Breast epithelium (tissue), 4 donors: ENCODE data around the gene HDAC10. TPM values are rescaled to one million over a fixed set of nuclear protein-coding genes. Genes with fewer than 3 reads are reported as not detected.
A peak's percentile ranks its signal among the peaks of the same experiment; 100 is the strongest.

Source experiments
- DNase-seq, 2 donors: peaks; one replicate each; pipeline ENCODE4 v3.0.0-alpha.2; 2019; ENCODE audit warnings: low spot score in 2 of 2
- H3K27ac ChIP-seq, 2 donors: fragments of 200-600 bp; sonication (generic) in 1 of 2; one replicate each; pipeline ENCODE4 v1.5.1; 2016 to 2019; ENCODE audit warnings: mild to moderate bottlenecking in 1 of 2
- H3K27me3 ChIP-seq, 2 donors: fragments of 200-600 bp; sonication (generic) in 1 of 2; one replicate each; pipeline versions ENCODE4 v1.5.1 to v1.6.0; 2017 to 2019; ENCODE audit warnings: control low read depth in 1 of 2, mild to moderate bottlenecking in 1 of 2
- H3K36me3 ChIP-seq: fragments of 200-600 bp; one replicate; pipeline ENCODE4 v1.5.1; 2019
- H3K4me1 ChIP-seq, 2 donors: fragments of 200-600 bp; sonication (generic); one replicate each; pipeline ENCODE4 v1.5.1; 2016 to 2019; ENCODE audit warnings: control low read depth in 1 of 2
- H3K4me3 ChIP-seq, 3 donors: fragments of 200-600 bp; sonication (generic); 1 replicate in 2 of 3; 2 replicates in 1 of 3; pipeline ENCODE4 v1.5.1; 2016 to 2019; ENCODE audit warnings: mild to moderate bottlenecking in 3 of 3, moderate library complexity in 2 of 3
- H3K9me3 ChIP-seq, 2 donors: fragments of 200-600 bp; sonication (generic) in 1 of 2; one replicate each; pipeline ENCODE4 v1.5.1; 2016 to 2019; ENCODE audit warnings: control low read depth in 1 of 2
- POLR2A ChIP-seq: fragments of 450-650 bp; IDR thresholded peaks from one replicate; pipeline ENCODE4 v1.6.1; 2016; ENCODE audit warnings: antibody characterized with exemption, mild to moderate bottlenecking, moderate library complexity
- POLR2AphosphoS5 ChIP-seq, 3 donors: sonication (generic); formaldehyde crosslinking; IDR thresholded peaks; one replicate each; pipeline ENCODE4 v1.6.1; 2017; ENCODE audit warnings: antibody characterized with exemption in 3 of 3
- intact Hi-C: fragments of 100-400 bp; cut with DNase I; formaldehyde crosslinking; loops from one replicate; pipeline ENCODE4 v1.15.1; 2023; ENCODE audit warnings: low total_unique reads
- total RNA-seq, 3 donors: library from RNA; depleted of rRNA; stranded (reverse); fragments of >200 nt; gene quantifications; one replicate each; pipeline ENCODE4 v1.1.0, GENCODE V29; 2016
- TF ChIP-seq, protein P1 (sequence below), 3 donors: fragments of 450-650 bp; IDR thresholded peaks; one replicate each; pipeline ENCODE4 v1.5.1; 2016 to 2017; ENCODE audit warnings: antibody characterized with exemption in 3 of 3, mild to moderate bottlenecking in 3 of 3, moderate library complexity in 3 of 3

The HDAC10 gene
- total RNA-seq, 3 donors from 2014 or later: 22.9 to 35.7 (median 29.4) TPM

DNA sequence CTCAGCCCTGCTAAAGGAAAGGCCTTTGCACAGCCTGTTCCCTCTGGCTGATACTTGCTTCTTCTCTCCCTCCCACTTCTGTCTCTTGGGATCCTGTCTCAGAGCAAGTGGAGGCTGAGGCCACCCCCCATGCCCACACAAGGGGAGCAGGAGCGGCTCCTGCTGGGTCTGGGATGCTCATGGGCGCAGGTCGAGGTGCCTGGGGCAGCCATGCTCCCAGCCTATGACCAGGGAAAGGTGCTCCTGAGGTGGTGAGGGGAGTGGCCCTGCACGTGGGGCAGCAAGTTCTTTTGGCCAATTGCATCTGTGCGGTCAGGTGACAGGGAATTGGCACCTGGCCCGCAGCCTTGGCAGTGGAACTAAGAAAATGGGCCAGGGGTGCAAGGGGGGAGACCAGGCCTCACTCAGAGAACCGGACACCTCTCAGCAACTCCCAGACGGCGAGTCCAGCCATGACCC, 17.6 kb upstream of the HDAC10 start:
- Histone ChIP-seq H3K36me3 (no peaks in the 10 kb centered on the region), H3K27ac (peak overlapping the region in 1 of 2 donors; percentile 78), H3K9me3 (no peaks in the 10 kb centered on the region), H3K27me3 (no peaks in the 10 kb centered on the region), H3K4me1 (peaks cover 12 to 34% of the 10 kb centered on the region in 2 donors), H3K4me3 (peak overlapping the region in 1 of 3 donors; percentile 76)
- intact Hi-C loops: no loop called here
- no peak for TF ChIP-seq POLR2AphosphoS5 (IDR thresholded peaks at IDR 0.05)
- TF ChIP-seq POLR2A: no peak
- TF ChIP-seq, protein P1, sequence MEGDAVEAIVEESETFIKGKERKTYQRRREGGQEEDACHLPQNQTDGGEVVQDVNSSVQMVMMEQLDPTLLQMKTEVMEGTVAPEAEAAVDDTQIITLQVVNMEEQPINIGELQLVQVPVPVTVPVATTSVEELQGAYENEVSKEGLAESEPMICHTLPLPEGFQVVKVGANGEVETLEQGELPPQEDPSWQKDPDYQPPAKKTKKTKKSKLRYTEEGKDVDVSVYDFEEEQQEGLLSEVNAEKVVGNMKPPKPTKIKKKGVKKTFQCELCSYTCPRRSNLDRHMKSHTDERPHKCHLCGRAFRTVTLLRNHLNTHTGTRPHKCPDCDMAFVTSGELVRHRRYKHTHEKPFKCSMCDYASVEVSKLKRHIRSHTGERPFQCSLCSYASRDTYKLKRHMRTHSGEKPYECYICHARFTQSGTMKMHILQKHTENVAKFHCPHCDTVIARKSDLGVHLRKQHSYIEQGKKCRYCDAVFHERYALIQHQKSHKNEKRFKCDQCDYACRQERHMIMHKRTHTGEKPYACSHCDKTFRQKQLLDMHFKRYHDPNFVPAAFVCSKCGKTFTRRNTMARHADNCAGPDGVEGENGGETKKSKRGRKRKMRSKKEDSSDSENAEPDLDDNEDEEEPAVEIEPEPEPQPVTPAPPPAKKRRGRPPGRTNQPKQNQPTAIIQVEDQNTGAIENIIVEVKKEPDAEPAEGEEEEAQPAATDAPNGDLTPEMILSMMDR (IDR thresholded peaks at IDR 0.05): no peak
- DNase-seq: no peak

DNA sequence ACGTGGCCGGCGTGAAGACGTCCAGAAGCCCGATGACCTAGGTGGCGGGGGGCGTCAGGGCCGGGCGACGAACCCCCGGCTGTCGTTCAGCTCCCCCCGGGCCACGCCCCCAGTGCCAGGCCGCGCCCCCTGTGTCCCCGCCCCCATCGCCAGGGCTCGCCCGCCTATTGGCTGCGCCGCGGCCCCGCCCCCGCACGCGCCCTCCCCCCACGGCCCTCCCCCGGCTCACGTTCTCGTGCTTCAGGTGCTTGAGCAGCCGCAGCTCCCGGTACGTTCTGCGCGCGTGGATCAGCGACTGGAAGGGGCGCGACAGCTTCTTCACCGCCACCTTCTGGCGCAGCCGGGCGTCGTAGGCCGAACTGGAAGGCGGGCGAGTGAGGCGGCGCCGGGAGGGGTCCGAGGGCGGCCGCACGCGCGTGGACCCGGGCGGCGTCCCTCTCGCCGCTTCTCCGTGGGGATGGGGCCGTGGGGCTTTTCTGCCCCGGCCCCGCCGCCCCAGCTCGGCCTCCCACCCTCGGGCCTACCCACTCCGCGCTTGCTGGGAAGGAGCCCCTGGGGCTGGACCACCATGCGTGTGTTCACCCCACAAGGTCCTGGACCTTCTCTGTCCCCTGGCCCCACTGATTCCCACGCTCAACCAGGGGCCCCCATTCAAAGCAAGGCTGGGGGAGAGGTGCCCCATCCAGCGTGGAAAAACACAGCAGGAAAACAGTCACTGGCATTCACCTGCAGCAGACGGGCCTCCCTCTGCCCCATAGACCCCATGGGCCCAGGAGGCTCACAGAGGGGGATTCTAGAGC, 16.7 kb upstream of the HDAC10 start:
- intact Hi-C loops: no loop called here
- TF ChIP-seq POLR2A (no peak), POLR2AphosphoS5 (IDR thresholded peaks at IDR 0.05) (no peak)
- TF ChIP-seq, protein P1 (IDR thresholded peaks at IDR 0.05): no peak
- Histone ChIP-seq H3K36me3 (no peaks in the 10 kb centered on the region), H3K4me1 (peaks cover 12 to 34% of the 10 kb centered on the region in 2 donors), H3K9me3 (no peaks in the 10 kb centered on the region), H3K4me3 (peak overlapping the region; percentile 11 to 64 (median 39)), H3K27ac (peak overlapping the region in 1 of 2 donors; percentile 48), H3K27me3 (peaks cover 0 to 3% of the 10 kb centered on the region in 2 donors)
- DNase-seq: peak; percentile 64 to 75

DNA sequence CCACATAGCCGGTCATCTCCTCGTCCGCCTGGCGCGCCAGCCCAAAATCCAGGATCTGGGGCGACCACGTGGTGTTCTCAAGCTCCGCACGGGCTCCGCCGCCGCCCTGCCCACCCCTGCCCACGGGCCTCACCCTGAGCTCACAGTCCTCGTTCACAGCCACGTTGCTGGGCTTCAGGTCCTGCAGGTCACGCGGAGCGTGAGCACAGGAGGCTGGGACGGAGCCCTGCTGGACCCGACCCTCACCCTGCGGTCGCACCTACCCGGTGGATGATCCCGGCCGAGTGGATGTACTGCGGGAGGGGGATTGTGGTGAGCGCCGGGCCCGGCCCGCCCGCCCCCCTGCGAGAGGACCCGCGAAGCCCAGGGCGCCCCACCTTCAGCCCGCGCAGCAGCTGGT, 15.9 kb upstream of the HDAC10 start:
- DNase-seq: no peak
- H3K4me1 ChIP-seq: peaks cover 12 to 32% of the 10 kb centered on the region in 2 donors
- peak overlapping the region in 2 of 3 donors; percentile 39 to 64 for H3K4me3 ChIP-seq
- intact Hi-C loops: no loop called here
- H3K9me3 ChIP-seq: no peaks in the 10 kb centered on the region
- peaks cover 0 to 11% of the 10 kb centered on the region in 2 donors for H3K27me3 ChIP-seq
- TF ChIP-seq POLR2A: no peak
- TF ChIP-seq POLR2AphosphoS5 (IDR thresholded peaks at IDR 0.05): no peak
- TF ChIP-seq, protein P1 (IDR thresholded peaks at IDR 0.05): no peak
- no peaks in the 10 kb centered on the region for H3K36me3 ChIP-seq
- no peak overlapping the region for H3K27ac ChIP-seq

DNA sequence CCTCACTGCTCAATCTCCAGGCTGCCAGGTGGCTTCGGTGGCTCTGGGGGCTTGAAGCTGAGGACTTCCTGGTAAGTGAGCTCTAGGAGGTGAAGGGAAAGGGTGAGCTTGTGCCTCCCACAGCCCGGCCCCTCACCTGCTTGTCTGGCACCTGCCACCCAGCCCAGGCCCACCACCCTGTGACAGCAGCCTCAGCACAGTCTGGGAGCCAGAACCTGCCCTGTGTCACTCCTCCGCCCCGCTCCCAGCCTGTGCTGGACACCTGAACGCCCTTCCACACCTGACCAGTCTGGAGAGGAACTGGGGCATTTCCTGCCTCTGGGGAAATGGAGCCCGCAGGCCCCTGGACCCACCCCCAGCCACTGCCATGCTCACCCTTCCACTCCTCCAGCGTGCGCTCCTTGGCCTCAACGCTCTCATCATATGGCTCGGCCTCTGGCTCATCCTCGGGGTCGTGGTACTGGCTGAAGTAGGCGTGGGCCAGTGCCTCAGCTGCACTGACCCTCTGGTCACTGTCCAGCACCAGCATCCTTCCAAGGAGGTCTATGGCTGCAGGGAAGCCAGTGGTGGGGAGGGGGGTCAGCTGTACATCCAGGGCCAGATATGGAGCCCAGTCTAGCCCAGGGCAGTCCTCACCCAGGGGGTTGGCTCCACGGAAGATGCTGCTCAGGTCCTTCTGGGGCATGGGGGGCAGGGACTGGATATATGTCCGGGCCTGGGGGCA, 14.0 kb upstream of the HDAC10 start:
- intact Hi-C loops: no loop called here
- no peaks in the 10 kb centered on the region for H3K9me3 ChIP-seq
- H3K36me3 ChIP-seq: no peaks in the 10 kb centered on the region
- no peak overlapping the region for H3K4me3 ChIP-seq
- TF ChIP-seq POLR2A (no peak), POLR2AphosphoS5 (IDR thresholded peaks at IDR 0.05) (no peak)
- TF ChIP-seq, protein P1 (IDR thresholded peaks at IDR 0.05): no peak
- no peak for DNase-seq
- peaks cover 0 to 19% of the 10 kb centered on the region in 2 donors for H3K27me3 ChIP-seq
- H3K4me1 ChIP-seq: peaks cover 5 to 16% of the 10 kb centered on the region in 2 donors
- H3K27ac ChIP-seq: no peak overlapping the region
